ENCODE measurements around the gene FKBP5.

DNA sequence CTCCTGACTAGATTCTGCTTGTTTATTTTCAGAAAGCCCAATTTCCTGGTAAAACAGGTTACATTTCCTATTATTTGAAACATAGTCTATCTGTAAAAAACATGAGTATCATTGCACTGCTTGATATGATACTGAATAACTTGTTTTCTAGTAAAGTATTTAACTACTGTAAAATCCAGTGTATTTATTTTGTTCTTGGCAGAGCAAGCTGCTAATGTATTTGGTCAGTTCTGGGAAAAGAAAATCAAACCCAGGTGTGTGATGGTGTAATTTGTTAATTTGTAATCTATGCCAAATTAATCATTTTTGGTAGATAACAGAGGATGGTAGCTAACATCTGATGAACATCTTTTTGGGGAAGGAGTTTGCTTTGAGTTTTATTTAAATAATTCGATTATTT, 50.8 kb downstream of the FKBP5 start:
- TF ChIP-seq, protein P1, sequence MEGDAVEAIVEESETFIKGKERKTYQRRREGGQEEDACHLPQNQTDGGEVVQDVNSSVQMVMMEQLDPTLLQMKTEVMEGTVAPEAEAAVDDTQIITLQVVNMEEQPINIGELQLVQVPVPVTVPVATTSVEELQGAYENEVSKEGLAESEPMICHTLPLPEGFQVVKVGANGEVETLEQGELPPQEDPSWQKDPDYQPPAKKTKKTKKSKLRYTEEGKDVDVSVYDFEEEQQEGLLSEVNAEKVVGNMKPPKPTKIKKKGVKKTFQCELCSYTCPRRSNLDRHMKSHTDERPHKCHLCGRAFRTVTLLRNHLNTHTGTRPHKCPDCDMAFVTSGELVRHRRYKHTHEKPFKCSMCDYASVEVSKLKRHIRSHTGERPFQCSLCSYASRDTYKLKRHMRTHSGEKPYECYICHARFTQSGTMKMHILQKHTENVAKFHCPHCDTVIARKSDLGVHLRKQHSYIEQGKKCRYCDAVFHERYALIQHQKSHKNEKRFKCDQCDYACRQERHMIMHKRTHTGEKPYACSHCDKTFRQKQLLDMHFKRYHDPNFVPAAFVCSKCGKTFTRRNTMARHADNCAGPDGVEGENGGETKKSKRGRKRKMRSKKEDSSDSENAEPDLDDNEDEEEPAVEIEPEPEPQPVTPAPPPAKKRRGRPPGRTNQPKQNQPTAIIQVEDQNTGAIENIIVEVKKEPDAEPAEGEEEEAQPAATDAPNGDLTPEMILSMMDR (IDR thresholded peaks at IDR 0.05; ENCODE audit: insufficient read depth, low read length): no peak
- no peak for TF ChIP-seq REST (IDR thresholded peaks at IDR 0.05; ENCODE audit: insufficient replicate concordance, low read depth)
- no peak for TF ChIP-seq POLR2AphosphoS5 (IDR thresholded peaks at IDR 0.05; ENCODE audit: low read depth)
